Kidney (tissue), 14 donors: ENCODE results near the gene TNKS2. TPM values are rescaled to one million over a fixed set of nuclear protein-coding genes. Genes with fewer than 3 reads are reported as not detected.

Experiments
- DNase-seq, 5 donors: peaks; one replicate each; pipeline ENCODE4 v3.0.0-alpha.2; 2013 to 2020
- FAIRE-seq: peaks from 2 replicates; lab custom pipeline; 2012; peaks lifted over from hg19 to GRCh38; lab: Jason Lieb, UNC
- H3K27ac ChIP-seq, 2 donors: one replicate each; pipeline ENCODE4 v1.7.0; 2013; ENCODE audit warnings: low read depth in 2 of 2, low read length in 2 of 2, inconsistent platforms in 1 of 2
- H3K27me3 ChIP-seq: one replicate; pipeline ENCODE4 v1.7.1; 2013; ENCODE audit warnings: low read length, inconsistent platforms; ENCODE audit not compliant: control insufficient read depth, insufficient read depth
- H3K36me3 ChIP-seq, 3 donors: one replicate each; pipeline versions ENCODE4 v1.7.0 to v1.7.1; 2013; ENCODE audit warnings: low read length in 3 of 3, control low read depth in 1 of 3, inconsistent platforms in 1 of 3; ENCODE audit not compliant: insufficient read depth in 3 of 3, control insufficient read depth in 2 of 3
- H3K4me1 ChIP-seq, 3 donors: one replicate each; pipeline versions ENCODE4 v1.7.0 to v1.7.1; 2013; ENCODE audit warnings: low read length in 3 of 3, inconsistent platforms in 1 of 3, low read depth in 1 of 3; ENCODE audit not compliant: control insufficient read depth in 2 of 3, insufficient read depth in 2 of 3
- H3K4me3 ChIP-seq, 3 donors: one replicate each; pipeline versions ENCODE4 v1.7.0 to v1.8.1; 2013; ENCODE audit warnings: low read length in 3 of 3, control low read depth in 1 of 3, inconsistent platforms in 1 of 3
- H3K9ac ChIP-seq, 3 donors: one replicate each; pipeline versions ENCODE4 v1.7.0 to v1.7.1; 2013; ENCODE audit warnings: low read length in 3 of 3, control low read depth in 1 of 3, inconsistent platforms in 1 of 3
- H3K9me3 ChIP-seq, 3 donors: one replicate each; pipeline versions ENCODE4 v1.7.0 to v1.7.1; 2013; ENCODE audit warnings: low read length in 3 of 3, control low read depth in 1 of 3, inconsistent platforms in 1 of 3; ENCODE audit not compliant: control insufficient read depth in 2 of 3, insufficient read depth in 1 of 3
- CTCF ChIP-seq: IDR thresholded peaks from 3 replicates; pipeline ENCODE4 v1.5.1; 2012; ENCODE audit warnings: mild to moderate bottlenecking, moderate library complexity, borderline replicate concordance; ENCODE audit not compliant: insufficient read depth; ENCODE audit errors: extremely low read depth
- intact Hi-C: fragments of 100-400 bp; cut with DNase I; formaldehyde crosslinking; loops from one replicate; pipeline ENCODE4 v1.11.1; 2022
- polyA plus RNA-seq: library from polyadenylated mRNA; stranded (reverse); fragments of 350-450 nt; fragmentation: Illumina TruSeq; extraction: RNeasy Lipid Tissue Mini Kit (QIAGEN cat#74804); gene quantifications from one replicate; pipeline ENCODE4 v1.2.3, GENCODE V29; 2014; ENCODE audit warnings: low read depth, low replicate concordance; ENCODE audit not compliant: insufficient read depth
- total RNA-seq: library from RNA; stranded (reverse); fragmentation: NEBNext Ultra II Directional; extraction: Animal tissue kit (Norgen Biotek cat#: 25700); gene quantifications from one replicate; pipeline ENCODE4 v1.2.1, GENCODE V29; 2021
- donor health status: control.
- donor health status: control.
- donor health status: control.
- donor health status: control.
- donor health status: control.
- donor health status: DM: yes; HTN: yes; CAD: no.
- donor health status: Normal renal cell carcinoma (clear cell type).

Gene TNKS2
- total and polyA plus RNA-seq, 2 donors from 2014 or later = 7.4 to 31.6 TPM

DNA sequence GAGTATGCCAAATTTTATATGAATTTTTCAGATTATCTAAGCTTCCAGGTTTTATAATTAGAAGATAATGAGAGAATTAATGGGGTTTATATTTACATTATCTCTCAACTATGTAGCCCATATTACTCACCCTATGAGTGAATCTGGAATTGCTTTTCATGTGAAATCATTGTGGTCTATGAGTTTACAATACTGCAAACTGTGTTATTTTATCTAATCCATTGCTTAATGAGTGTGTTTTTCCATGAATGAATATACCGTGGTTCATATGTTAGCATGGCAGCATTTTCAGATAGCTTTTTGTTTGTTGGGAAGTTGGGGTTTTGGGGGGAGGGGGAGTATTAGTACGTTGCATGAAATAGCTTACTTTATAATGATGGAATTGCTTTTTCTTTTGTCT lies 66.5 kb downstream of the TNKS2 start:
- Histone ChIP-seq H3K9me3 (no peaks in the 10 kb centered on the region), H3K27ac (no peak overlapping the region), H3K4me1 (no peaks in the 10 kb centered on the region), H3K4me3 (no peak overlapping the region), H3K36me3 (peaks cover 6 to 39% (median 25%) of the 10 kb centered on the region in 3 donors), H3K27me3 (no peaks in the 10 kb centered on the region), H3K9ac (no peak overlapping the region)
- intact Hi-C loops = no loop called here
- no peak for TF ChIP-seq CTCF
- FAIRE-seq (no peak), DNase-seq (no peak)

DNA sequence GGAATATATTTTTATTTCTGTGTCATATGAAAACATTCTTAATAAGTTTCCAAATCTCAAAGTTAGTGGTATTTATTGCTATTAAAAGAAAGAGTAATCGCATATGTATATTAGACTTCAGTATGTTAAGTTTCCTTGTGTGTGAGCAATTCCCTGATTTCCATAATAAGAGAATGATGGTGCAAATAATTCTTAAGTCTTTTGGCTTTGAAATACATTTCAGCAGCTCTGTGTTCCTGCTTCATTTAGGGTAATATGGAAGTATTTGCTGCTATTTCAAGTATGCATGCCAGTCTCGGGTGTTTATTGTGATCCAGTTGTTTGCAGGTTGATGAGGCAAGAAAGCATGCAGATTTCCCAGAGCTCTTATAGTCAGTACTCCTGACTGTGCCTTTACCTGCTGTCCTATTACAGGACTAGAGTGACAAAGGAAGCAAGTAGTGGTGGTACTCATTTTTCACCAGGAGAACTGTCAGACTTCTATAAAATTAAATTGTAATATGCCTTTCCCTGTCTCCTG lies 67.4 kb downstream of the TNKS2 start:
- Histone ChIP-seq H3K27ac (no peak overlapping the region), H3K27me3 (no peaks in the 10 kb centered on the region), H3K4me1 (no peaks in the 10 kb centered on the region), H3K9ac (no peak overlapping the region), H3K4me3 (no peak overlapping the region), H3K36me3 (peaks cover 4 to 30% (median 23%) of the 10 kb centered on the region in 3 donors), H3K9me3 (no peaks in the 10 kb centered on the region)
- no peak for FAIRE-seq
- intact Hi-C loops = no loop called here
- TF ChIP-seq CTCF = no peak
- DNase-seq = no peak

- H3K9ac ChIP-seq = no peak overlapping the region
- no peaks in the 10 kb centered on the region for H3K9me3 ChIP-seq
- no peaks in the 10 kb centered on the region for H3K27me3 ChIP-seq
- H3K4me3 ChIP-seq = no peak overlapping the region
- FAIRE-seq (no peak), DNase-seq (no peak)
- no peak overlapping the region for H3K27ac ChIP-seq
- no peaks in the 10 kb centered on the region for H3K36me3 ChIP-seq
- intact Hi-C loops = no loop called here
- H3K4me1 ChIP-seq = no peaks in the 10 kb centered on the region
- TF ChIP-seq CTCF = no peak
Observed at GRCh38 chr10:91875156-91875555, 76.9 kb downstream of the TNKS2 start.

GRCh38 chr10:91875779-91876178 lies 77.6 kb downstream of the TNKS2 start:
- intact Hi-C loops = no loop called here
- Histone ChIP-seq H3K9ac (no peak overlapping the region), H3K36me3 (no peaks in the 10 kb centered on the region), H3K27me3 (no peaks in the 10 kb centered on the region), H3K4me1 (no peaks in the 10 kb centered on the region), H3K9me3 (no peaks in the 10 kb centered on the region), H3K4me3 (no peak overlapping the region), H3K27ac (no peak overlapping the region)
- DNase-seq (no peak), FAIRE-seq (no peak)
- TF ChIP-seq CTCF = no peak
